WTC11 (cell line): ENCODE measurements around the gene SMARCA4.

Experiments
- KAT7 ChIP-seq: sonication (generic); formaldehyde crosslinking; IDR thresholded peaks from 2 replicates; pipeline ENCODE4 v1.8.1; 2023; ENCODE audit warnings: missing genetic modification reagents, mild to moderate bottlenecking, borderline replicate concordance
- NFYB ChIP-seq: sonication (generic); formaldehyde crosslinking; conservative IDR thresholded peaks from 2 replicates; pipeline ENCODE4 v1.8.0; 2022; ENCODE audit warnings: low read depth, missing genetic modification reagents
- NR1H2 ChIP-seq: sonication (generic); formaldehyde crosslinking; IDR thresholded peaks from 2 replicates; pipeline ENCODE4 v1.9.0; 2021; ENCODE audit warnings: mild to moderate bottlenecking, moderate library complexity, missing genetic modification reagents
- SP1 ChIP-seq: sonication (generic); formaldehyde crosslinking; conservative IDR thresholded peaks from 2 replicates; pipeline ENCODE4 v1.8.1; 2022; ENCODE audit warnings: missing genetic modification reagents
- ZNF121 ChIP-seq: sonication (generic); formaldehyde crosslinking; IDR thresholded peaks from 2 replicates; pipeline ENCODE4 v1.8.0; 2023; ENCODE audit warnings: missing genetic modification reagents
- TF ChIP-seq, protein P1 (sequence below): fragments of 200-600 bp; IDR thresholded peaks from 2 replicates; pipeline ENCODE4 v1.8.0; 2022; ENCODE audit warnings: antibody characterized with exemption
- TF ChIP-seq, protein P2 (sequence below): sonication (generic); formaldehyde crosslinking; IDR thresholded peaks from 2 replicates; pipeline ENCODE4 v1.8.0; 2022; ENCODE audit warnings: mild to moderate bottlenecking, missing genetic modification reagents
- TF ChIP-seq, protein P3 (sequence below): sonication (generic); formaldehyde crosslinking; IDR thresholded peaks from 2 replicates; pipeline ENCODE4 v1.8.1; 2023; ENCODE audit warnings: mild to moderate bottlenecking, missing genetic modification reagents, moderate library complexity

DNA sequence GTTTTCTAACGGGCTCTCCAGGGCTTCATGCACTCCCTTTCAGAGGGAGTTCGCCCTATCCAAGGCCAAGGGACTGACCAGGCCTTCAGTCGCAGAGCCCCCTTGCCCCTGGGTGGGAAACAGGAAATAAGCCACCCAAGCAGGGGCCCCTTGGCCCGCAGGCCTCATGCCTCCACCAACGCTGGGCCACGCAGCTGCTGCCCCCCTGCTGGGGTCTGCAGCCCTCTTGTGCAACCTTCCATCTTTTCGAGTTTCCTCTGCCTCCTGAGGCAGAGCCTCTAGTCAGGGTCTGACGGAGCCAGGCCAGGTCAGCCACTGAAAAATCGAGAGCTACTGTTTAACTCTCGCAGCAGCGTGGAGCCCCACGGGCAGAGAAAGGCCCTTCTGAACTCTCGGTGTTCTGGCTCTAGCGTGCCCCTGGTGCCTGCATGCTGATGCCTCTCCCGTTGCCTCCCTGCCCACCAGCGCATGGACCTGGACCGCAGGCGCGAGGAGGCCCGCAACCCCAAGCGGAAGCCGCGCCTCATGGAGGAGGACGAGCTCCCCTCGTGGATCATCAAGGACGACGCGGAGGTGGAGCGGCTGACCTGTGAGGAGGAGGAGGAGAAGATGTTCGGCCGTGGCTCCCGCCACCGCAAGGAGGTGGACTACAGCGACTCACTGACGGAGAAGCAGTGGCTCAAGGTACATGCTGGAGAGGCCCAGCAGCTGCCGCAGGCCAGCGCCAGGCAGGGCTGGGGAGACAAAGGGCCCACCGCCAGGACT is 73.8 kb downstream of the SMARCA4 start:
- TF ChIP-seq, protein P1, sequence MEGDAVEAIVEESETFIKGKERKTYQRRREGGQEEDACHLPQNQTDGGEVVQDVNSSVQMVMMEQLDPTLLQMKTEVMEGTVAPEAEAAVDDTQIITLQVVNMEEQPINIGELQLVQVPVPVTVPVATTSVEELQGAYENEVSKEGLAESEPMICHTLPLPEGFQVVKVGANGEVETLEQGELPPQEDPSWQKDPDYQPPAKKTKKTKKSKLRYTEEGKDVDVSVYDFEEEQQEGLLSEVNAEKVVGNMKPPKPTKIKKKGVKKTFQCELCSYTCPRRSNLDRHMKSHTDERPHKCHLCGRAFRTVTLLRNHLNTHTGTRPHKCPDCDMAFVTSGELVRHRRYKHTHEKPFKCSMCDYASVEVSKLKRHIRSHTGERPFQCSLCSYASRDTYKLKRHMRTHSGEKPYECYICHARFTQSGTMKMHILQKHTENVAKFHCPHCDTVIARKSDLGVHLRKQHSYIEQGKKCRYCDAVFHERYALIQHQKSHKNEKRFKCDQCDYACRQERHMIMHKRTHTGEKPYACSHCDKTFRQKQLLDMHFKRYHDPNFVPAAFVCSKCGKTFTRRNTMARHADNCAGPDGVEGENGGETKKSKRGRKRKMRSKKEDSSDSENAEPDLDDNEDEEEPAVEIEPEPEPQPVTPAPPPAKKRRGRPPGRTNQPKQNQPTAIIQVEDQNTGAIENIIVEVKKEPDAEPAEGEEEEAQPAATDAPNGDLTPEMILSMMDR, result no peak
- TF ChIP-seq, protein P2, sequence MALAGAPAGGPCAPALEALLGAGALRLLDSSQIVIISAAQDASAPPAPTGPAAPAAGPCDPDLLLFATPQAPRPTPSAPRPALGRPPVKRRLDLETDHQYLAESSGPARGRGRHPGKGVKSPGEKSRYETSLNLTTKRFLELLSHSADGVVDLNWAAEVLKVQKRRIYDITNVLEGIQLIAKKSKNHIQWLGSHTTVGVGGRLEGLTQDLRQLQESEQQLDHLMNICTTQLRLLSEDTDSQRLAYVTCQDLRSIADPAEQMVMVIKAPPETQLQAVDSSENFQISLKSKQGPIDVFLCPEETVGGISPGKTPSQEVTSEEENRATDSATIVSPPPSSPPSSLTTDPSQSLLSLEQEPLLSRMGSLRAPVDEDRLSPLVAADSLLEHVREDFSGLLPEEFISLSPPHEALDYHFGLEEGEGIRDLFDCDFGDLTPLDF (CRISPR knock-in tag), result no peak
- no peak for TF ChIP-seq ZNF121
- TF ChIP-seq NFYB (CRISPR knock-in tag), result no peak
- TF ChIP-seq NR1H2 (CRISPR knock-in tag), result no peak
- TF ChIP-seq KAT7 (CRISPR knock-in tag), result no peak
- no peak for TF ChIP-seq SP1 (CRISPR knock-in tag)
- TF ChIP-seq, protein P3, sequence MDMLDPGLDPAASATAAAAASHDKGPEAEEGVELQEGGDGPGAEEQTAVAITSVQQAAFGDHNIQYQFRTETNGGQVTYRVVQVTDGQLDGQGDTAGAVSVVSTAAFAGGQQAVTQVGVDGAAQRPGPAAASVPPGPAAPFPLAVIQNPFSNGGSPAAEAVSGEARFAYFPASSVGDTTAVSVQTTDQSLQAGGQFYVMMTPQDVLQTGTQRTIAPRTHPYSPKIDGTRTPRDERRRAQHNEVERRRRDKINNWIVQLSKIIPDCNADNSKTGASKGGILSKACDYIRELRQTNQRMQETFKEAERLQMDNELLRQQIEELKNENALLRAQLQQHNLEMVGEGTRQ, result no peak
